ENCODE measurements around the gene POLD1. TPM values are rescaled to one million over a fixed set of nuclear protein-coding genes. Genes with fewer than 3 reads are reported as not detected.
A peak's percentile ranks its signal among the peaks of the same experiment; 100 is the strongest.

The POLD1 gene
- total and polyA plus RNA-seq, 2 of the 13 experiments (the other 11 are each of a cell fraction or from before 2014, with no cell fraction given): 17.4 to 54.0 TPM

DNA sequence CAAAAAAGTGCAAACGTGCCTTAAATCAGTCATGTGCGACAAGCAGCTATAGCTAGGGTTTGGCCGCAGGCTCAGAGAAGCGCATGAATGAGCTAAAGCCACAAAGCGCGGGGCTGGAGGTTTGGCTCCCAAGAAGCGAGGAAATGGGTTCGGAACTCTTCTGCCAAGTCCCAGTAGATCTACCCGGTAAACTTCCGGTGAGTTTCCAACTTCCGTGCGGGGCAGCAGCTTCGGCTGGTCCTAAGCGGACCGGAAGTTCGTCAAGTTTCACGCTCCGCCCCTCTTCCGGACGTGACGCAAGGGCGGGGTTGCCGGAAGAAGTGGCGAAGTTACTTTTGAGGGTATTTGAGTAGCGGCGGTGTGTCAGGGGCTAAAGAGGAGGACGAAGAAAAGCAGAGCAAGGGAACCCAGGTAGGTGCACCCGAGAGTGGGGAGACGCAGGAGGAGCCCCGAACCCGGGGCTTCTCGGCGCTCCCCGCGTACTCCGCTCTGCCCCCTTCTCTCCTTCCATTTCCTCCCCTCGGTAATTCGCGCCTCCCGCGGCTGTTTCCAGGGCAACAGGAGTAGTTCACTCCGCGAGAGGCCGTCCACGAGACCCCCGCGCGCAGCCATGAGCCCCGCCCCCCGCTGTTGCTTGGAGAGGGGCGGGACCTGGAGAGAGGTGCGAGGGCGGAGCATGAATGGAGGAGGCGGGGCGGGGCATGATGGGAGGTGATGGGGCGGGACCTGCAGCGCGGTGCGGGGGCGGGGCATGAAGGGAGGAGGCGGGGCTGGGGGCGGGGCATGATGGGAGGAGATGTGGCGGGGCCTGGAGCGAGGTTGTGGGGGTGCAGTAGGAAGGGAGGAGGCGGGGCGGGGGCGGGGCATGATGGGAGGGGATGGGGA is 7.7 kb upstream of the POLD1 start, which contains the start of gene NR1H2 (continued):
- TF ChIP-seq RNF219 (CRISPR knock-in tag; IDR thresholded peaks at IDR 0.05): no peak; the same call in 1 of the 2 replicates
- TF ChIP-seq ZNF280B (CRISPR knock-in tag; IDR thresholded peaks at IDR 0.05; ENCODE audit: borderline replicate concordance): no peak; the same call in 1 of the 2 replicates
- no peak; the same call in 1 of the 2 replicates for TF ChIP-seq ZNF446 (CRISPR knock-in tag; IDR thresholded peaks at IDR 0.05)
- TF ChIP-seq GTF3A (CRISPR knock-in tag; conservative IDR thresholded peaks at IDR 0.05): no peak; the same call in 1 of the 2 replicates
- TF ChIP-seq GATAD1 (CRISPR knock-in tag; IDR thresholded peaks at IDR 0.05): peak; percentile 97
- no peak for TF ChIP-seq CBX2 (IDR thresholded peaks at IDR 0.05; ENCODE audit: low read depth, low read length)
- no peak for TF ChIP-seq CBX2 (CRISPR knock-in tag; IDR thresholded peaks at IDR 0.05; ENCODE audit: low read depth)
- no peak for TF ChIP-seq ZNF263 (CRISPR knock-in tag; IDR thresholded peaks at IDR 0.05)
- no peak for TF ChIP-seq ATF5 (CRISPR knock-in tag; IDR thresholded peaks at IDR 0.05; ENCODE audit: low read depth)
- no peak for TF ChIP-seq HBP1 (CRISPR knock-in tag; IDR thresholded peaks at IDR 0.05; ENCODE audit: low read depth)
- 0 out of 2 replicates have a peak, but pooled peaks have one; percentile 36 for TF ChIP-seq TFAP4 (IDR thresholded peaks at IDR 0.05; ENCODE audit: borderline replicate concordance, low read depth)
- TF ChIP-seq POLR2A (IDR thresholded peaks at IDR 0.05; ENCODE audit: insufficient read depth in 1 of 2, low read depth in 2 of 2, low read length in 2 of 2): peak; percentile 54 to 61
- TF ChIP-seq ZNF782 (CRISPR knock-in tag; IDR thresholded peaks at IDR 0.05; ENCODE audit: borderline replicate concordance): peak; percentile 79; the same call in 1 of the 2 replicates
- peak; percentile 81; the same call in 1 of the 2 replicates for TF ChIP-seq RFXANK (CRISPR knock-in tag; IDR thresholded peaks at IDR 0.05)
- TF ChIP-seq ZNF788 (CRISPR knock-in tag; IDR thresholded peaks at IDR 0.05; ENCODE audit: borderline replicate concordance): peak; percentile 94; the same call in 1 of the 2 replicates
- TF ChIP-seq IKZF5 (CRISPR knock-in tag; IDR thresholded peaks at IDR 0.05): peak; percentile 88; the same call in 1 of the 2 replicates
- no peak for TF ChIP-seq ZBTB10 (CRISPR knock-in tag; IDR thresholded peaks at IDR 0.05; ENCODE audit: borderline replicate concordance)

Data from HepG2 (cell line).